ENCODE data around the gene BPIFB4. TPM values are rescaled to one million over a fixed set of nuclear protein-coding genes. Genes with fewer than 3 reads are reported as not detected.
"Not testable (repeated sequence)": the region's sequence is repeated elsewhere in the genome, so short reads cannot be mapped to it uniquely, and the experiment has no call there.

BPIFB4 gene
- total and polyA plus RNA-seq, 9 of the 15 experiments (the other 6 are each of a cell fraction or from before 2014, with no cell fraction given), result not detected

DNA sequence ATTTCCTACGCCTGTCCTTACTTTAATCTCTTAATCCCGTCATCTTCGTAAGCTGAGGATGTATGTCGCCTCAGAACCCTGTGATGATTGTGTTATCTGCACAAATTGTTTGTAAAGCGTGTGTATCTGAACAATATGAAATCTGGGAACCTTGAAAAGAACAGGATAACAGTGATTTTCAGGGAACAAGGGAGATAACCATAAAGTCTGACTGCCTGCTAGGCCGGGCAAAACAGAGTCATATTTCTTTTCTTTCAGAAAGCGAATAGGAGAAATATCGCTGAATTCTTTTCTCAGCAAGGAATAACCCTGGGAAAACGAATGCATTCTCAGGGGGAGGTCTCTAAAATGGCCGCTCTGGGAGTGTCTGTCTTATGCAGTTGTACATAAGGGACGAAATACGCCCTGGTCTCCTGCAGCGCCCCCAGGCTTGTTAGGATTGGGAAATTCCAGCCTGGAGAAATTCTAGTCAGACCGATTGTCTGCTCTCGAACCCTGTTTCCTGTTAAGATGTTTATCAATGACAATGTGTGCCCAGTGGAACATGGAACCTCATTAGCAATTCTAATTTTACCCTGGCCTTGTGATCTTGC is 34.2 kb upstream of the BPIFB4 start:
- CTCF ChIA-PET (ENCODE audit: low intra/inter-chr PET ratio), result interaction anchor here (0.7 kb wide), 1 partner anchor 70 kb away, joined by 3 read pairs; no protein-coding TSS in a partner anchor
- FAIRE-seq; intact Hi-C loops (cut with micrococcal nuclease): not testable (repeated sequence)

More for the DNA sequence above, 34.2 kb upstream of the BPIFB4 start:
- BruUV-seq (replicated peaks); H3K9me1 ChIP-seq (ENCODE audit: control insufficient read depth, insufficient read depth, low read length); in situ Hi-C loops (cut with MboI); H3K9ac ChIP-seq (ENCODE audit: insufficient read depth in 1 of 2, low read depth in 2 of 2, low read length in 2 of 2); H2AFZ ChIP-seq (ENCODE audit: low read depth, low read length); DNase-seq (ENCODE audit: extremely low read depth in 1 of 4, low spot score in 3 of 4); H3K79me2 ChIP-seq (ENCODE audit: control insufficient read depth, insufficient read depth, low read length); H4K20me1 ChIP-seq (replicated peaks; ENCODE audit: control insufficient read depth, insufficient read depth, low read length); ATAC-seq; H3K27ac ChIP-seq (ENCODE audit: extremely low read depth, low read depth, low read length); H3K9me3 ChIP-seq (replicated peaks; ENCODE audit: control insufficient read depth, insufficient read depth, low read depth, low read length); H3K36me3 ChIP-seq (ENCODE audit: control insufficient read depth, insufficient read depth, low read length); H3K4me2 ChIP-seq (ENCODE audit: insufficient read depth, low read length); H3K4me1 ChIP-seq (replicated peaks in 1 of 2; ENCODE audit: control insufficient read depth in 2 of 2, insufficient read depth in 2 of 2, low read length in 2 of 2); H3K4me3 ChIP-seq: not testable (repeated sequence)
- H3K27me3 ChIP-seq (ENCODE audit: control insufficient read depth in 2 of 2, insufficient read depth in 2 of 2, low read length in 2 of 2), result peaks cover 0 to 16% of the 10 kb centered on the region in 2 experiments; a peak in 2 of 5 replicates
- TF ChIP-seq, protein P1, sequence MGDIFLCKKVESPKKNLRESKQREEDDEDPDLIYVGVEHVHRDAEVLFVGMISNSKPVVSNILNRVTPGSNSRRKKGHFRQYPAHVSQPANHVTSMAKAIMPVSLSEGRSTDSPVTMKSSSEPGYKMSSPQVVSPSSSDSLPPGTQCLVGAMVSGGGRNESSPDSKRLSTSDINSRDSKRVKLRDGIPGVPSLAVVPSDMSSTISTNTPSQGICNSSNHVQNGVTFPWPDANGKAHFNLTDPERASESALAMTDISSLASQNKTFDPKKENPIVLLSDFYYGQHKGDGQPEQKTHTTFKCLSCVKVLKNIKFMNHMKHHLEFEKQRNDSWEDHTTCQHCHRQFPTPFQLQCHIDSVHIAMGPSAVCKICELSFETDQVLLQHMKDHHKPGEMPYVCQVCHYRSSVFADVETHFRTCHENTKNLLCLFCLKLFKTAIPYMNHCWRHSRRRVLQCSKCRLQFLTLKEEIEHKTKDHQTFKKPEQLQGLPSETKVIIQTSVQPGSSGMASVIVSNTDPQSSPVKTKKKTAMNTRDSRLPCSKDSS (IDR thresholded peaks at IDR 0.05; ENCODE audit: low read depth, partially characterized antibody), result peak; percentile 17
- TF ChIP-seq TRIM28 (IDR thresholded peaks at IDR 0.05), result peak; percentile 77; the same call in 1 of the 2 replicates
- TF ChIP-seq CBX5 (IDR thresholded peaks at IDR 0.05; ENCODE audit: borderline replicate concordance, low read depth), result peak; percentile 86; the same call in 1 of the 2 replicates
- TF ChIP-seq CBX3 (IDR thresholded peaks at IDR 0.05; ENCODE audit: borderline replicate concordance in 1 of 2, low read length in 2 of 2), result peak in 1 of 2 experiments; percentile 47; a peak in 1 of 3 replicates
- POLR2A ChIA-PET, result interaction anchor here (0.8 kb wide), 1 partner anchor 28 kb away, joined by 4 read pairs; no protein-coding TSS in a partner anchor
- WGBS (ENCODE audit: insufficient coverage, low coverage, missing lambda C conversion rate), result 2% methylated on average over 15 of the region's 15 CpGs

Data from K562 (cell line).